ENCODE measurements around the gene NAALAD2.
"Not testable (repeated sequence)": the region's sequence is repeated elsewhere in the genome, so short reads cannot be mapped to it uniquely, and the experiment has no call there.

NAALAD2 gene

DNA sequence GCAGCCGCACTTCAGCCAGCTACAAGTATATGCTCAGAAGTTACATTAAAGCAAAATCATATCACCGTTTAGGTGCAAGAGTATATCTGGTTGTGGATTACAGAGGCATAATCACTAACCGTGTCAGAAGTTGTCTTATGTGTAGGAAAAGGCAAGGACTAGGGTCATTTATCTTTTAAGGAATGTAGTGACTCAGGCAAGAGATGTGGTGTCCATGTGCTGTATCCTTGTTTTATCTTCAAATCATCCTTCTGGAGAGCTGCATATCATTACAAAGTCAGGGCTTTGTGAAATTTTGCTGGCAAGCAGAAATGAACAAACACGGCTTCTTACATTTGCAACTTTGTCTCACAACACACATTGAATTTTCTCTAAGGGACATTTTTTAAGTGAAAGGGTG, 101.1 kb downstream of the NAALAD2 start:
- H3K27ac ChIP-seq, result no peak overlapping the region
- TF ChIP-seq, protein P1, sequence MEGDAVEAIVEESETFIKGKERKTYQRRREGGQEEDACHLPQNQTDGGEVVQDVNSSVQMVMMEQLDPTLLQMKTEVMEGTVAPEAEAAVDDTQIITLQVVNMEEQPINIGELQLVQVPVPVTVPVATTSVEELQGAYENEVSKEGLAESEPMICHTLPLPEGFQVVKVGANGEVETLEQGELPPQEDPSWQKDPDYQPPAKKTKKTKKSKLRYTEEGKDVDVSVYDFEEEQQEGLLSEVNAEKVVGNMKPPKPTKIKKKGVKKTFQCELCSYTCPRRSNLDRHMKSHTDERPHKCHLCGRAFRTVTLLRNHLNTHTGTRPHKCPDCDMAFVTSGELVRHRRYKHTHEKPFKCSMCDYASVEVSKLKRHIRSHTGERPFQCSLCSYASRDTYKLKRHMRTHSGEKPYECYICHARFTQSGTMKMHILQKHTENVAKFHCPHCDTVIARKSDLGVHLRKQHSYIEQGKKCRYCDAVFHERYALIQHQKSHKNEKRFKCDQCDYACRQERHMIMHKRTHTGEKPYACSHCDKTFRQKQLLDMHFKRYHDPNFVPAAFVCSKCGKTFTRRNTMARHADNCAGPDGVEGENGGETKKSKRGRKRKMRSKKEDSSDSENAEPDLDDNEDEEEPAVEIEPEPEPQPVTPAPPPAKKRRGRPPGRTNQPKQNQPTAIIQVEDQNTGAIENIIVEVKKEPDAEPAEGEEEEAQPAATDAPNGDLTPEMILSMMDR (IDR thresholded peaks at IDR 0.05), result no peak

DNA sequence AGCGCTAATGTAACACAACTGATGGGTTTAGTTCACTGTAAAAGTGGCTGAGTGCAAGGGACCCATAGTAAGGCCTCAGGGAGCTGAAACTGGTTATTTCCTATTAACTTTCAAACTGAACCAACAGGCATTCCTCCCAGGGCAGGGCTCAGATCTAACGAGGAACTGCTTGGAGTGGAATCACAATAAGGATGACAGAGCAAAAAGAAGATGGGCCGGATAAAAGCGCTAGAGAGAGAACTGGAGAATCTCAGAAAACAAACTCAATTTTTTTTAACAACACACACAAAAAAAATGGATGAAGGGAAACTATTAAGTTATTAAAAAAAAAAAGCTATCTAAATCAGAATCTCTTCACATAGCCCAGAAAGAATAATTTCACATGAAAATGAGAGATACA, 102.5 kb downstream of the NAALAD2 start:
- Histone ChIP-seq H3K4me1 (no peaks in the 10 kb centered on the region), H2AFZ (no peak overlapping the region)

More for the DNA sequence above, 101.1 kb downstream of the NAALAD2 start:
- Histone ChIP-seq H2AFZ (no peak overlapping the region), H3K4me1 (no peaks in the 10 kb centered on the region), H3K27me3 (ENCODE audit: control insufficient read depth, insufficient read depth, low read length) (no peaks in the 10 kb centered on the region), H3K4me3 (ENCODE audit: low read depth, low read length) (no peak overlapping the region), H3K36me3 (ENCODE audit: control insufficient read depth, insufficient read depth, low read length) (no peaks in the 10 kb centered on the region), H3K79me2 (no peaks in the 10 kb centered on the region), H3K4me2 (ENCODE audit: low read length) (no peak overlapping the region), H3K9me3 (ENCODE audit: control insufficient read depth, low read length) (no peaks in the 10 kb centered on the region), H3K9ac (no peak overlapping the region)

GRCh38 chr11:90239967-90240636, 105.6 kb downstream of the NAALAD2 start:
- not testable (repeated sequence) for H3K4me1 ChIP-seq; H3K4me3 ChIP-seq (ENCODE audit: low read depth, low read length)

More for the DNA sequence above, 102.5 kb downstream of the NAALAD2 start:
- Histone ChIP-seq H3K27ac (no peak overlapping the region), H3K4me2 (ENCODE audit: low read length) (no peak overlapping the region), H3K36me3 (ENCODE audit: control insufficient read depth, insufficient read depth, low read length) (no peaks in the 10 kb centered on the region), H3K27me3 (ENCODE audit: control insufficient read depth, insufficient read depth, low read length) (no peaks in the 10 kb centered on the region), H3K9me3 (ENCODE audit: control insufficient read depth, low read length) (no peaks in the 10 kb centered on the region), H3K9ac (no peak overlapping the region), H3K4me3 (ENCODE audit: low read depth, low read length) (no peak overlapping the region), H3K79me2 (no peaks in the 10 kb centered on the region)
- TF ChIP-seq, protein P1 (IDR thresholded peaks at IDR 0.05), result no peak

GRCh38 chr11:90241414-90241813, 107.0 kb downstream of the NAALAD2 start:
- no peaks in the 10 kb centered on the region for H3K9me3 ChIP-seq (ENCODE audit: control insufficient read depth, low read length)
- no peaks in the 10 kb centered on the region for H3K27me3 ChIP-seq (ENCODE audit: control insufficient read depth, insufficient read depth, low read length)
- no peak overlapping the region for H3K9ac ChIP-seq
- H3K27ac ChIP-seq, result no peak overlapping the region
- H3K79me2 ChIP-seq, result no peaks in the 10 kb centered on the region
- H3K4me3 ChIP-seq (ENCODE audit: low read depth, low read length), result no peak overlapping the region
- TF ChIP-seq, protein P1 (IDR thresholded peaks at IDR 0.05), result no peak
- no peaks in the 10 kb centered on the region for H3K4me1 ChIP-seq
- no peak overlapping the region for H2AFZ ChIP-seq
- H3K36me3 ChIP-seq (ENCODE audit: control insufficient read depth, insufficient read depth, low read length), result no peaks in the 10 kb centered on the region
- H3K4me2 ChIP-seq (ENCODE audit: low read length), result no peak overlapping the region

More at GRCh38 chr11:90239967-90240636, 105.6 kb downstream of the NAALAD2 start:
- H3K4me2 ChIP-seq (ENCODE audit: low read length); H3K27me3 ChIP-seq (ENCODE audit: control insufficient read depth, insufficient read depth, low read length); H3K9me3 ChIP-seq (ENCODE audit: control insufficient read depth, low read length); H2AFZ ChIP-seq; H3K27ac ChIP-seq; H3K9ac ChIP-seq; H3K79me2 ChIP-seq; H3K36me3 ChIP-seq (ENCODE audit: control insufficient read depth, insufficient read depth, low read length): not testable (repeated sequence)
